OCI-LY7 (cell line): ENCODE results near the gene IKZF3.

Source experiments
- CTCF ChIP-seq: fragments of 200-600 bp; sonication (generic); conservative IDR thresholded peaks from 2 replicates; pipeline ENCODE4 v1.5.1; 2014; ENCODE audit warnings: mild to moderate bottlenecking, antibody characterized with exemption, low read length, moderate library complexity, mixed read lengths
- EZH2phosphoT487 ChIP-seq: fragments of 200-600 bp; sonication (generic); IDR thresholded peaks from 2 replicates; pipeline ENCODE4 v1.6.1; 2018; ENCODE audit warnings: low read depth, borderline replicate concordance, mild to moderate bottlenecking, mixed run types, antibody characterized with exemption, low read length, moderate library complexity, mixed read lengths

GRCh38 chr17:39792526-39793221, 71.4 kb downstream of the IKZF3 start:
- no peak; the same call in 1 of the 2 replicates for TF ChIP-seq CTCF
- no peak for TF ChIP-seq EZH2phosphoT487
